Skeletal muscle satellite cell (primary cell): Measurements from ENCODE around the gene RRP1.

ENCODE experiments used
- H3K27me3 ChIP-seq: 2 replicates; pipeline ENCODE4 v1.7.0; 2013; ENCODE audit warnings: low read length; ENCODE audit not compliant: control insufficient read depth, insufficient read depth
- H3K36me3 ChIP-seq: 2 replicates; pipeline ENCODE4 v1.7.0; 2013; ENCODE audit warnings: mild to moderate bottlenecking, control low read depth, low read length; ENCODE audit not compliant: insufficient read depth
- H3K4me1 ChIP-seq: 2 replicates; pipeline ENCODE4 v1.7.0; 2013; ENCODE audit warnings: low read length; ENCODE audit not compliant: control insufficient read depth, insufficient read depth
- H3K4me2 ChIP-seq: 2 replicates; pipeline ENCODE4 v1.7.0; 2013; ENCODE audit warnings: mild to moderate bottlenecking, low read length
- H3K4me3 ChIP-seq: 2 replicates; pipeline ENCODE4 v1.7.0; 2013; ENCODE audit warnings: low read length
- H3K9ac ChIP-seq: 2 replicates; pipeline ENCODE4 v1.7.0; 2013; ENCODE audit warnings: mild to moderate bottlenecking, low read depth, low read length, moderate library complexity
- H3K9me3 ChIP-seq: replicated peaks from 2 replicates; pipeline ENCODE4 v1.7.0; 2013; ENCODE audit warnings: mild to moderate bottlenecking, control low read depth, low read length

The RRP1 gene

DNA sequence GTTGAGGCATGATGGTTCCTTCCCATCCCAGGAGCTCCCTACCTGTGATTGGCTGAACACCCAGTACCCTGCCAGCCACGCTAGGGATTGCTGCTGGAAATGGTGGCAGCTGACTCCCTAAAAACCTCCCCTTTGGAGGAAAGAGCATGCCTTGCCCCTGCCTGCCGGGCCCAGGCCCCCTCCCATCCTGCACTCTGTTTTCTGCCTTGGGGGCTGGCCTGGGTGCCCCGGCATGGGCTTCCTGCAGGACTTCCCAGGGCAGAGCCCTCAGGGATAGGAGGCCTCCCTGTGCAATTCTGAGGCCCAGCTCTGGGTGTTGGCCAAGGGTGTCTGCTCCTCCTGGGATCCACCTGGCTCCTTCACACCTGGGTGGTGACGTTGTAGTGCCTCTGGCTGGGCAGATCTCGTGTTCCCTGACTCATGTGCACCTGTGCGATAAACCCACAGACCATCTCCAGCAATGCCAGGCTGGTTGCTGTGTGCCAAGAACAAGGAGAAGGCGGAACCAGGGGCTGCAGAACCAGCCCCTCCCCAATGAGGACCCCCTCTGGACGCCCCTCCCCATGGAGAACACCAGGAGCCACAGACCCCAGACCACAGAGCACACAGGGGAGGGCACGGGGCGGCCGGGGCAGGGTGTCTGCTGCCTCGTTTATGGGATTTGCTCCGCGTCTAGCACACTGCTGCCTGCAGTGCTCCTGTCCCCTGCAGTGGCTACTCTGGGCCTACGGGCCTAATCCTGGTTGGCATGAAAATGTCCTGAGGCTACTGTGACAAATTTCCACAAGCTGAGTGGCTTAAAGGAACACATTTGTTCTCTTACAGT, 26.9 kb upstream of the RRP1 start:
- Histone ChIP-seq H3K4me3 (no peak overlapping the region), H3K36me3 (peaks cover 41% of the 10 kb centered on the region), H3K4me1 (peaks cover 30% of the 10 kb centered on the region), H3K9me3 (no peaks in the 10 kb centered on the region), H3K27me3 (no peaks in the 10 kb centered on the region), H3K9ac (no peak overlapping the region), H3K4me2 (no peak overlapping the region)

DNA sequence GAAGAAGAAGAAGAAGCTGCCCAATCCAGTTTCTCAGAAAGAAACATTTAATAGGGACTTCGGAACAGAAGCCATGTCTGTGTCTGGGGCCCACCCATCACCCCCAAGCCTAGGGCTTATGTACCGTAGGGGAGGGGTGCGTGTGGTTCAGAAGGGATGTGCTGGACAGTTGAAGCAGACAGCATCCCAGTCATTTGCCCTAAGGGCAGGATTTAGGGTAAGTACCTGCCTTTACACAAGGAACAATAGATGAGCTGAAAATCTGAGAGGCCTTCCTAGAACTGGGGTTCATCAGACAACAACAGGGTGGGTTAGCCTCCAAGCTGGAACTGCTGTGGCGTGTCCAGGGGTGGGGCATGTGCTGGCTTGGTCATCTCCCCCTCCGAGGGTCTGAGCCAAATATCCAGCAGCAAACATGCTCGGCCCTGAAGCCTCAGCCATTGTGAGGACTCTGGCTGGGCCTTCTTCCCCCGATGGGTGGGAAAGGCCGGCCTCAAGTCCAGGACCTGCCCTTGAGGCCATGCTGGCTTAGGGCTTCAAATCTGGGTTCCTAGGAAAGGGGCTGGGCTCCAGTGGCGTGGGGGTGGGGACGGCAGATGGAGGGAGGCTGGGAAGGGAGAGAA, 25.4 kb upstream of the RRP1 start:
- Histone ChIP-seq H3K4me2 (no peak overlapping the region), H3K27me3 (no peaks in the 10 kb centered on the region), H3K36me3 (peaks cover 37% of the 10 kb centered on the region), H3K4me3 (no peak overlapping the region), H3K4me1 (peaks cover 29% of the 10 kb centered on the region), H3K9me3 (no peaks in the 10 kb centered on the region), H3K9ac (no peak overlapping the region)

DNA sequence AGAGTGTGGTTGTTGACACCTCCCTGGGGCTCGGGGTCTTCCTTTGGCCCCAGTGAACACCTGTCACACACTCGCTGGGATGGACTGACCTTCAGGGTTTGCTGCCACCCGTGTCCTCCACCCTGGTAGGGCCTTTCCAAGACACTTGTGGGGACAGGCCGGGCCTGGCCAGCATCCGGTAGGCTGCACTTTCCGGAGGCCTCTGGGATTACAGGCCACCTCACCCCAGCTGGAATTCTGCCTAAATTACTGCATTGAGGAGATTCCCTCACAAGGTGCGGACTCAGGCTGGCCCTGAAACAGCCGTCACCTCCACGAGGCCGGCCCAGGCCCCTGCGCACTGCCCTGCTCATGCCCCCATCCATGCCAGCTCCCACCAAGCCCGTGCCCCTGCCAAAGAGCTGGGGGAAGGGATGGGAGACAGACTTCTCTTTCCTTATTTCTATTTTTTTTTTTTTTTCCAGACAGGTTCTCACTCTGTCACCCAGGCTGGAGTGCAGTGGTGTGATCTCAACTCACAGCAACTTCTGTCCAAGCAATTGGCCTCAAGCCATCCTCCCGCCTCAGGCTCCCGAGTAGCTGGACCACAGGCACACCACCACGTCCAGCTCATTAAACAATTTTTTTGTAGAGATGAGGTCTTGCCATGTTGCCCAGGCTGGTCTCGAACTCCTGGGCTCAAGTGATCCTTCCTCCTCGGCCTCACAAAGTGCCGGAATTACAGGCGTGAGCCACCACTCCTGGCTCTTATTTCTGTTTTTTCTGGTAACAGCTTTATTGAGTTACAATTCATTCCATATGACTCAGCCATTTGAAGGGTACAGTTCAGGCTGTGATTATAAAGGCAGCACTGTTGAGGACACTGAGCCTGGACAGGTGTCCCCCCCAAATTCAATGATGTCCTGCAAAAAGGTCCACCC, 24.5 kb upstream of the RRP1 start:
- Histone ChIP-seq H3K4me2 (no peak overlapping the region), H3K36me3 (peaks cover 30% of the 10 kb centered on the region), H3K27me3 (no peaks in the 10 kb centered on the region), H3K9ac (no peak overlapping the region), H3K9me3 (no peaks in the 10 kb centered on the region), H3K4me1 (peaks cover 29% of the 10 kb centered on the region), H3K4me3 (no peak overlapping the region)

DNA sequence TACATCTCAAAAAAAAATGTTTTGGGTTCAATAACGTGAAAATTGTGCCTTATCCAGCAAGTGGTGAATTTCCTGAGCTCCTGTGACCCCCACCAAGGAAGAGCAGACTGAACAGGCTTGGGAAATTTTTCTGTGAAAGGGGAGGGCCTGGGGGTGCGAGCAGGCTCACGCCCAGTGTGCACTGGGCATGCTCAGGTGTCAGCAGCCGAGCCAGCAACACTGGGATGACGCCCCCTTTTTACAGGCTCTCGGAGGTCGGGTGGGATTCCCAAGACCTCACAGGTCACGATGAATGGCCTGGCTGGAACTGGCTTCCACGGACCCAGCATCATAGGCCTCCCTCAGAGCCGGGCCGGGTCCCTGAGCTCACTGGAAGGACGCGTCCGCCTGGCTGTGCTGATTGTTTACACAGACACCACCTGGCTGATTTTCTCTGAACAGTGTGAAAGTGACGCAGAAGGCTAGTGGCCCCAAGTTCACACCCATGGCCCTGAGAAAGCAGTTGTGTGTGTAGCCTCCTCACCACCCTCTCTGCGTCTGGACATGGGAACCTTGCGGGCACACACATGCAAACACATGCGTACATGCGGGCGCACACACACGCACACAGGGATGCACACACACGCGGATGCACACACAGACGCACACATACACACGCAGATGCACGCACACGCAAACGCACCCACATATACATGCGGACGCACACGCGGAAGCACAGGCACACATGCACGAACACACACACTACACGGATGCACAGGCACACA, 22.5 kb upstream of the RRP1 start:
- Histone ChIP-seq H3K4me2 (no peak overlapping the region), H3K4me3 (no peak overlapping the region), H3K9me3 (no peaks in the 10 kb centered on the region), H3K27me3 (no peaks in the 10 kb centered on the region), H3K4me1 (peaks cover 29% of the 10 kb centered on the region), H3K9ac (no peak overlapping the region), H3K36me3 (peaks cover 18% of the 10 kb centered on the region)

DNA sequence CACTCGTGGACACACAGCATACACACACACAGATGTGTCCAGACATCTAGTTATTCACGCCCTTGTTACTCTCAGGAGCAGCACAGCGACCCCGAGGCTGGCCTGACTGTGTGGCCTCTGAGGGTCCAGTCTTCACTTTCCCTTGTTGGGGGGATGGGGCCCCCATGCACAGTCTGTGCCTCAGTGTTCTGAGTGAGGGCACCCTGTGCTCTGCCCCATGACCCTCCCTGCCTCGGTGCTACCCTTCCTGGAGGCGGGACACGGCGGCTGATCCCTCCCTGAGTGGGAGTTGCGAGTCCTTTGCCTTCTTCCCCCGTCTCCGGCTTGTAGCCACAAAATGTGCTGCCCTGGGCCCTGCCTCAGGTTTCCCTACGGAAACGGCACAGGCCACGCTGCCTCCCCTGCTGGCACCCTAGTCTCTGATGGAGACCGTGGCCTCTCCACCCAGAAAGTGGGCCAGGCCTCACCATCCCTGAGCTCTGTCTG, 21.8 kb upstream of the RRP1 start:
- Histone ChIP-seq H3K27me3 (no peaks in the 10 kb centered on the region), H3K4me1 (peaks cover 29% of the 10 kb centered on the region), H3K4me2 (no peak overlapping the region), H3K36me3 (peaks cover 13% of the 10 kb centered on the region), H3K9me3 (no peaks in the 10 kb centered on the region), H3K4me3 (no peak overlapping the region), H3K9ac (peak overlapping the region; percentile 55)

DNA sequence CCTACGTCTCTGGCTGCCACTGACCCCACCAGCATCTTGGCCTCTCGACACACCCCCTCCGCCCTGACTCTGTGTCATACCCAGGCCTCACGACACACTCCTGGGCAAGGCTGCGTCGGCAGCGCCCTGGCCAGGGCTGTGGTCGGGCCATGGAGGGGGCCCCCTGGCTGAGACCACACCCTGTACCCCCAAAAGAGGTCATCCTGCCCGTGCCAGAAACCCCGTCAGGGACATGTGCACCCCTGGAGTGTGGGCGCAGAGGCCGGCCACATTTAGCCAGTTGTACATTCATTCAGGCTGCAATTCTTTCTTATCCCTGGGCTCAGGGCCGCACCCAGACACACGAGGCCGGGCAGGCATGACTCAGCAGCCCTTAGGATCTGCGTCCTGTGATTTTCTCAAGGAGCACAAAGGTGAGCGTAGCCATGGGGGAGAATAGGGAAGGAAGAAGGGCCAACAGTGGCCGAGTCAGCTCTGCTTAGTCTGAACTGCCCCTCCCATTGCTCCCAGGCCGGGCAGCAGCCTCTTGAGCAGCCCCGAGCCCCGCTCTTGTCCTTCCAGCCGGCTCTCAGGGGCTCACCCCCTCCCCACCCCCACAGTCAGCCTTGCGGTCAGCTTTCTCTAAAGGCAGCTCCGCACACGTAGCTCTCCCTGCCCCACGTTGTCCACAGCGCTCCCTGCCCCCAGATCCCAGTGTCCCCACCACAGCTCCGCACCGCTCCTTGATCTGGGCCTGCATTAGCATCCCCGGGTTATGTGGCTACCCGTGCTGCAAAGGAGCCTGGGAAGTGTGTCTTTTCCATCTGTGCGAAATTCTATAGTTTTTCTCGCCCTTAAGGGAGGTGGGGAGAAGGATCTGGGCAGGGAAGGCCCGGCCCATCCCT, 21.2 kb upstream of the RRP1 start:
- Histone ChIP-seq H3K4me2 (no peak overlapping the region), H3K9ac (peak overlapping the region; percentile 55)

DNA sequence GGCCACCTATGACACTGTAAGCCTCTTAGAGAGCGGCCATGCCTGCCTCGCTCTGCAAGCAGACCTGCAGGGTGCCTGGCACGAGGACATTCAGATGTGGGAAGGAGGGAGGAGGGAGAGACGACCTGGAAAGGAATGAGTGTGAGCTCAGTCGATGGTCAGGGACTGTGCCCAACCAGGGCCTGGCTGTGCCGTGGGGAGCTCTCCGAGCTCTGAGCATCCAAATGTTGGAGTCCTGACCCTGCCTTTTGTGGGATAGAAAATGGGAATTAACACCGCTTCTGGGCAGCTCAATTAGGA, 20.6 kb upstream of the RRP1 start:
- Histone ChIP-seq H3K4me3 (no peak overlapping the region), H3K27me3 (no peaks in the 10 kb centered on the region), H3K4me1 (peaks cover 29% of the 10 kb centered on the region), H3K9me3 (no peaks in the 10 kb centered on the region), H3K36me3 (peaks cover 17% of the 10 kb centered on the region), H3K9ac (no peak overlapping the region), H3K4me2 (no peak overlapping the region)

More for the DNA sequence above, 21.2 kb upstream of the RRP1 start:
- no peaks in the 10 kb centered on the region for H3K27me3 ChIP-seq
- peaks cover 14% of the 10 kb centered on the region for H3K36me3 ChIP-seq
- H3K9me3 ChIP-seq: no peaks in the 10 kb centered on the region
- H3K4me1 ChIP-seq: peaks cover 29% of the 10 kb centered on the region
- H3K4me3 ChIP-seq: no peak overlapping the region

DNA sequence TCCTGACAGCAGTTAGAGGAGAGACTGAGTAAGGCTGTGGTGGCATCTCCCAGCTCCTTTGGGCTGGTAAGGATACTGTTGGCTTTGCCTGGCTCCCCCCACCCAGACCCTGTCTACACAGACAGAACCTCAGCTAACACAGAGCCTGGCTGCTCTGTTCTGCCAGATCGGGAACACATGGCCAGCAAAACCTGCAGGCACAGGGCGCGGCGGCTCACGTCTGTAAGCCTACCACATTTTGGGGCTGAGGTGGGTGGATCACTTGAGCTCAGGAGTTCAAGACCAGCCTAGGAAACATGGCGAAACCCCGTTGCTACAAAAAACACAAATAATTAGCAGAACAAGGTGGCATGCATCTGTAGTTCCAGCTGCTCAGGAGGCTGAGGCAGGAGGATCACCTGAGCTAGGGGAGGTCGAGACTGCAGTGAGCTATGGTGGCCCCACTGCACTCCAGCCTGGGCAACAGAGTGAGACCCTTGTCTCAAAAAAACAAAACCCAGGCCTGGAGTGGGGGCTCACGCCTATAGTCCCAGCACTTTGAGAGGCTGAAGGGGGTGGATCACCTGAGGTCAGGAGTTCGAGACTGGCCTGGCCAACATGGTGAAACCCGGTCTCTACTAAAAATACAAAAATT, 19.9 kb upstream of the RRP1 start:
- Histone ChIP-seq H3K36me3 (peaks cover 20% of the 10 kb centered on the region), H3K4me3 (no peak overlapping the region), H3K9ac (no peak overlapping the region), H3K9me3 (no peaks in the 10 kb centered on the region), H3K4me1 (peaks cover 26% of the 10 kb centered on the region), H3K4me2 (no peak overlapping the region), H3K27me3 (no peaks in the 10 kb centered on the region)

DNA sequence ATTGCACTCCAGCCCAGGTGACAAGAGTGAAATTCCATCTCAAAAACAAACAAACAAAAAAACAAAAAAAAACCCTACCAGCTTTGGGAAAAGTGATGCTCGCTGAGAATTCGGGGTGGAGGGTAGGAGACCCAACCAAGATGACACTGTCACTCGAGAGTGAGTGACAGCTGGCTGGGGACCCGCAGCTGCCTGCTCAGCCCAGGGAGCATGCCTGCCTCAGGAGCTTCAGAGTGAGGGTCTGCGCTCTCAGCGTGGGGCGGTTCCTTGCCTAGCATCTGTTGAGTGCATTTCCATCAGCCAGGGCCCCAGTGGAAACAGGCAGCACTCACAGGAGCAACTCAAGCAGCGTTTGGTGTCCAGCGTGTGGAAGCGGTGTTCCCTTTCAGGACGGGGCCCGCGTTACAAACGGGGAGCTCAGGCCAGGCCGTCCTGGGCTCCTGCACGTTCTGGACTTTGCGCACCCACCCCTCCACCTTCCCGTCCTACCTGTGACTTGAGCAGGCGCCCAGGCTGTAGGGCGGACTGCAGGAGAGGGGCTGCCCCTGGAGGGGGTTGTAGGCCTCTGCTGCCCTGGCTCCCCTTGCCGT, 19.2 kb upstream of the RRP1 start:
- Histone ChIP-seq H3K9ac (no peak overlapping the region), H3K27me3 (no peaks in the 10 kb centered on the region), H3K36me3 (peaks cover 23% of the 10 kb centered on the region), H3K4me2 (no peak overlapping the region), H3K4me3 (no peak overlapping the region), H3K4me1 (peaks cover 18% of the 10 kb centered on the region), H3K9me3 (no peaks in the 10 kb centered on the region)

DNA sequence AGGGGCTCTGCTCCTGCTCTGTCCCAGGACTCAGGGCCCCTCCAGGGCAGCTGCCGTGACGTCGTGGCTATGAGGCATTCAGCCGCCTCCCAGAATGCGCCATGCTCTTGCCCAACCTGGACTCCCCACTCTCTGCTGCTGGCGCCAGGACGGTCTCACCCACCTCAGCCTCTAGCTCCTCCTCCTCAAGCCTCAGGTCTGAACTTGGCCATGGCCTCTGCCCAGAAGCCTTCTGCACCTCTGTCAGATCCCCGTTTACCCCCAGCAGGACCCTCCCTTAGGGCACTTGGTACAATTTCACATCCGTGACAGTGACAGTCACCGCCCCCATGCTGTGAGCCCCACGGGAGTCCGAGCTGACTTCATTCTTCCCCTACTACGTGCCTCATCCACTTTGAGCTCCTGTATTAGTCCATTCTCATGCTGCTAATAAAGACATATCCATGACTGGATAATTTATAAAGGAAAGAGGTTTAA, 18.1 kb upstream of the RRP1 start:
- H3K9me3 ChIP-seq: no peaks in the 10 kb centered on the region
- no peak overlapping the region for H3K9ac ChIP-seq
- H3K4me3 ChIP-seq: no peak overlapping the region
- peaks cover 21% of the 10 kb centered on the region for H3K4me1 ChIP-seq
- H3K36me3 ChIP-seq: peaks cover 23% of the 10 kb centered on the region
- H3K4me2 ChIP-seq: no peak overlapping the region
- no peaks in the 10 kb centered on the region for H3K27me3 ChIP-seq
